ENCODE measurements around the gene SPATS2.

- no peak for TF ChIP-seq CTCF (IDR thresholded peaks at IDR 0.05)
- no peak for TF ChIP-seq POLR2AphosphoS5 (IDR thresholded peaks at IDR 0.05; ENCODE audit: low read depth, low read length)
- TF ChIP-seq TCF7L2 (IDR thresholded peaks at IDR 0.05; ENCODE audit: low read depth, low read length): no peak
- no peak for TF ChIP-seq SIN3A (IDR thresholded peaks at IDR 0.05; ENCODE audit: borderline replicate concordance, insufficient read depth, low read depth, low read length)
- no peak for TF ChIP-seq REST (IDR thresholded peaks at IDR 0.05; ENCODE audit: insufficient read depth in 1 of 2, low read depth in 2 of 2, low read length in 1 of 2)
Observed at GRCh38 chr12:49340095-49340870, 27.0 kb upstream of the SPATS2 start.

Measured in Panc1 (cell line).